Lung (tissue), 12 donors: Measurements from ENCODE around the gene PLSCR1. TPM values are rescaled to one million over a fixed set of nuclear protein-coding genes. Genes with fewer than 3 reads are reported as not detected.
"Not testable (repeated sequence)": the region's sequence is repeated elsewhere in the genome, so short reads cannot be mapped to it uniquely, and the experiment has no call there.

Experiments used
- ATAC-seq: fragments of 200-7000 bp; cut with Tn5 transposase; one replicate; pipeline ENCODE4 v1.9.1; 2020; ENCODE audit warnings: moderate number of reproducible peaks; ENCODE audit not compliant: insufficient read depth, low FRiP score
- DNase-seq, 3 donors: peaks; one replicate each; pipeline ENCODE4 v3.0.0-alpha.2; 2013 to 2017
- H3K27ac ChIP-seq, 2 donors: one replicate each; pipeline ENCODE4 v1.5.1; 2013; ENCODE audit warnings: mild to moderate bottlenecking in 2 of 2, moderate library complexity in 2 of 2, control low read depth in 1 of 2, inconsistent platforms in 1 of 2, low read depth in 1 of 2, low read length in 1 of 2
- H3K27me3 ChIP-seq, 3 donors: one replicate each; pipeline ENCODE4 v1.5.1; 2013; ENCODE audit warnings: low read length in 2 of 3; ENCODE audit not compliant: control insufficient read depth in 3 of 3, insufficient read depth in 3 of 3
- H3K36me3 ChIP-seq, 4 donors: one replicate each; pipeline ENCODE4 v1.5.1; 2013; ENCODE audit warnings: low read length in 4 of 4, mild to moderate bottlenecking in 1 of 4, moderate library complexity in 1 of 4; ENCODE audit not compliant: control insufficient read depth in 4 of 4, insufficient read depth in 4 of 4
- H3K4me1 ChIP-seq, 5 donors: one replicate each; pipeline ENCODE4 v1.5.1; 2013; ENCODE audit warnings: low read length in 5 of 5, mild to moderate bottlenecking in 2 of 5, moderate library complexity in 1 of 5; ENCODE audit not compliant: control insufficient read depth in 5 of 5, insufficient read depth in 5 of 5
- H3K4me3 ChIP-seq: one replicate; pipeline ENCODE4 v1.5.1; 2013; ENCODE audit warnings: mild to moderate bottlenecking, control low read depth, moderate library complexity
- H3K9ac ChIP-seq, 2 donors: one replicate each; pipeline ENCODE4 v1.5.1; 2013; ENCODE audit warnings: low read length in 2 of 2, control low read depth in 1 of 2; ENCODE audit not compliant: insufficient read depth in 1 of 2
- H3K9me3 ChIP-seq, 4 donors: one replicate each; pipeline ENCODE4 v1.5.1; 2013; ENCODE audit warnings: low read length in 3 of 4, mild to moderate bottlenecking in 1 of 4, moderate library complexity in 1 of 4; ENCODE audit not compliant: control insufficient read depth in 4 of 4, insufficient read depth in 3 of 4
- CTCF ChIP-seq: IDR thresholded peaks from 2 replicates; pipeline ENCODE4 v1.5.1; 2012; ENCODE audit warnings: mild to moderate bottlenecking; ENCODE audit errors: control extremely low read depth, extremely low read depth
- WGBS, 2 donors: extraction: QIAGEN DNeasy Blood & Tissue Kit; methylation state at CpG; one replicate each; pipeline ENCODE4 v1.1.7; 2013; 5-methylcytosine and 5-hydroxymethylcytosine counted together
- polyA plus RNA-seq, 2 donors: library from polyadenylated mRNA; stranded (reverse); fragments of 200-250 nt; gene quantifications; one replicate each; pipeline ENCODE4 v1.2.1, GENCODE V29; 2013
- total RNA-seq, 2 donors: library from RNA; depleted of rRNA in 1 of 2; stranded (reverse); fragments of >200 nt in 1 of 2; gene quantifications; one replicate each; pipeline ENCODE4 v1.2.1, GENCODE V29; 2014 to 2021
- donor health status: control.
- donor health status: control.
- donor health status: Bipolar disorder and iron deficiency.
- donor health status: healthy.
- donor health status: DM: yes; HTN: yes; CAD: no.

The PLSCR1 gene
- total and polyA plus RNA-seq, 4 donors, result 38.6 to 211 (median 108) TPM

DNA sequence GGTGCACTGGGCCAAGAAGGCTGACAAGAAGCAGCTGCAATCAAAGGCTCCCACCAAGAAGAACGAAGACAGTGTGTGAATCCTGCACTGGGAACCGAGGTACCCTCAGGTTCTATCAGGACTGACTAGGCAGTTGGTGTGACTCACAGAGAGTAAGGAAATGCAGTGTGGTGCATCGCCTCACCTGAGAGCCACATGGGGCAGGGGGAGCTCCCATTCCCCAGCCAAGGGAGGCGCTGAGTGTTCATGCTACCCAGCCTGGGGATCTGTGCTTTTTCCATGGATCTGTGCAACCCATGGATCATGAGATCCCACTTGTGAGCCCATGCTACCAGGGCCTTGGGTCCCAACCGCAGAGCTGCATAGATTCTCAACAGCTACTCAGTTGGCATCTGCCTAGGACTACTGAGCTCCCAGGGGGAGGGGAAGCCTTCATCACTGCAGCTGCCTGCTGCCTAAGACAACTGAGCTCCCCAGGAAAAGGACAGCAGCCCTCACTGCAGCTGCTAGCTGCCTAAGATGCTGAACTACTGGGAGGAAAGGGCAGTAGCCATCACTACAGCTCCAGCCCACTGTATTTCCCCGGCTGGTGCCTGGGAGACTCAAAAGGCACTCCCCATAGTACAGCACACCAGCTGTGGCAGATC, 68.2 kb downstream of the PLSCR1 start:
- Histone ChIP-seq H3K27me3 (no peaks in the 10 kb centered on the region), H3K27ac (no peak overlapping the region), H3K4me1 (peaks cover 0 to 9% (median 0%) of the 10 kb centered on the region in 5 donors), H3K36me3 (no peaks in the 10 kb centered on the region), H3K4me3 (no peak overlapping the region), H3K9me3 (no peaks in the 10 kb centered on the region), H3K9ac (no peak overlapping the region)
- WGBS, 2 donors, result 91% methylated on average over 6 of the region's 6 CpGs
- DNase-seq, result peak; percentile 24 to 35 (median 29)
- TF ChIP-seq CTCF, result no peak
- ATAC-seq, result no peak

DNA sequence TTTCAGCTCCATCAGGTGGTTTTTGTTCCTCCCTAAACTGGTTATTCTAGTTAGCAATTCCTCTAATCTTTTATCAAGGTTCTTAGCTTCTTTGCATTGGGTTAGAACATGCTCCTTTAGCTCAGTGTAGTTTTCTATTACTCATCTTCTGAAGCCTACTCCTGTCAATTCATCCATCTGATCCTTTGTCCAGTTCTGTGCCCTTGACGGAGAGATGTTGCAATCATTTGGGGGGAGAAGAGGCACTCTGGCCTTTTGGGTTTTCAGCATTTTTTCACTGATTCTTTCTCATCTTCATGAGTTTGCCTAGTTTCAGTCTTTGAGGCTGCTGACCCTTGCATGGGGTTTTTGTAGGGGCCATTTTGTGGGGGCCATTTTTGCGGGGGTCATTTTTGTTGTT, 69.4 kb downstream of the PLSCR1 start:
- not testable (repeated sequence) for H3K27me3 ChIP-seq, H3K4me3 ChIP-seq, H3K27ac ChIP-seq, H3K4me1 ChIP-seq, DNase-seq, H3K9me3 ChIP-seq, H3K36me3 ChIP-seq, H3K9ac ChIP-seq, ATAC-seq
- 67 to 79% methylated on average over 2 of the region's 2 CpGs for WGBS, 2 donors

GRCh38 chr3:146473726-146474125, 70.7 kb downstream of the PLSCR1 start:
- WGBS, 2 donors, result 85 to 94% methylated on average over 2 of the region's 2 CpGs
- H3K27me3 ChIP-seq, result no peaks in the 10 kb centered on the region
- peaks cover 0 to 20% (median 0%) of the 10 kb centered on the region in 5 donors for H3K4me1 ChIP-seq
- ATAC-seq, result no peak
- DNase-seq, result no peak
- H3K9ac ChIP-seq, result no peak overlapping the region
- no peaks in the 10 kb centered on the region for H3K9me3 ChIP-seq
- H3K4me3 ChIP-seq, result no peak overlapping the region
- no peak overlapping the region for H3K27ac ChIP-seq
- TF ChIP-seq CTCF, result no peak
- H3K36me3 ChIP-seq, result no peaks in the 10 kb centered on the region

- H3K4me3 ChIP-seq, result no peak overlapping the region
- no peaks in the 10 kb centered on the region for H3K27me3 ChIP-seq
- no peak for TF ChIP-seq CTCF
- H3K9me3 ChIP-seq, result no peaks in the 10 kb centered on the region
- peak in 2 of 3 donors; percentile 20 to 37 for DNase-seq
- no peak overlapping the region for H3K9ac ChIP-seq
- ATAC-seq, result no peak
- H3K36me3 ChIP-seq, result no peaks in the 10 kb centered on the region
- 83 to 94% methylated on average over 1 of the region's 1 CpG for WGBS, 2 donors
- H3K27ac ChIP-seq, result no peak overlapping the region
- peaks cover 0 to 30% (median 5%) of the 10 kb centered on the region in 5 donors for H3K4me1 ChIP-seq
Observed at GRCh38 chr3:146472611-146473010, 71.8 kb downstream of the PLSCR1 start.
